Left lung (tissue), 10 donors: ENCODE results near the gene RCAN1. TPM values are rescaled to one million over a fixed set of nuclear protein-coding genes. Genes with fewer than 3 reads are reported as not detected.

ENCODE experiments used
- ATAC-seq: fragments of 200-7000 bp; cut with Tn5 transposase; one replicate; pipeline ENCODE4 v1.9.1; 2020; ENCODE audit warnings: moderate library complexity
- DNase-seq, 4 donors: peaks; one replicate each; pipeline ENCODE4 v3.0.0-alpha.2; 2013 to 2020
- H3K27ac ChIP-seq, 2 donors: fragments of 200-600 bp; sonication (generic) in 1 of 2; one replicate each; pipeline versions ENCODE4 v1.5.0 to v1.8.0; 2020 to 2021
- H3K27me3 ChIP-seq, 2 donors: fragments of 200-600 bp; sonication (generic) in 1 of 2; one replicate each; pipeline versions ENCODE4 v1.5.0 to v1.8.0; 2020 to 2021
- H3K36me3 ChIP-seq, 2 donors: fragments of 200-600 bp; sonication (generic) in 1 of 2; one replicate each; pipeline versions ENCODE4 v1.5.0 to v1.8.0; 2020 to 2021
- H3K4me1 ChIP-seq, 2 donors: fragments of 200-600 bp; one replicate each; pipeline ENCODE4 v1.8.0; 2021
- H3K4me3 ChIP-seq, 2 donors: fragments of 200-600 bp; sonication (generic) in 1 of 2; one replicate each; pipeline versions ENCODE4 v1.5.0 to v1.8.0; 2020 to 2021; ENCODE audit warnings: mild to moderate bottlenecking in 1 of 2
- H3K9me3 ChIP-seq, 2 donors: fragments of 200-600 bp; sonication (generic) in 1 of 2; one replicate each; pipeline versions ENCODE4 v1.5.0 to v1.8.0; 2020 to 2021
- CTCF ChIP-seq, 2 donors: fragments of 200-600 bp; sonication (generic) in 1 of 2; IDR thresholded peaks; one replicate each; pipeline versions ENCODE4 v1.5.0 to v1.8.0; 2021; ENCODE audit warnings: antibody characterized with exemption in 2 of 2
- intact Hi-C, 2 donors: fragments of 100-400 bp; cut with DNase I; formaldehyde crosslinking; loops; one replicate each; pipeline versions ENCODE4 v1.11.2 to v1.14.2; 2022
- polyA plus RNA-seq, 6 donors: library from polyadenylated mRNA; unstranded; fragments of 120-200 nt; gene quantifications; one replicate each; pipeline ENCODE4 v1.2.1, GENCODE V29; 2013; ENCODE audit not compliant: insufficient read length in 6 of 6
- total RNA-seq, 2 donors: library from RNA; stranded (reverse); fragmentation: NEBNext Ultra II Directional; extraction: Animal tissue kit (Norgen Biotek cat#: 25700); gene quantifications; one replicate each; pipeline ENCODE4 v1.2.1, GENCODE V29; 2021
- donor health status: DM: no; HTN: yes; CAD: no.
- donor health status: DM: no; HTN: no; CAD: no.

RCAN1 gene
- total and polyA plus RNA-seq, 8 donors: 16.9 to 62.6 (median 20.2) TPM

GRCh38 chr21:34537838-34538237 lies 77.1 kb downstream of the RCAN1 start:
- no peaks in the 10 kb centered on the region for H3K27me3 ChIP-seq
- H3K4me3 ChIP-seq: no peak overlapping the region
- H3K36me3 ChIP-seq: no peaks in the 10 kb centered on the region
- H3K4me1 ChIP-seq: peaks cover 0 to 30% of the 10 kb centered on the region in 2 donors
- ATAC-seq: no peak
- H3K9me3 ChIP-seq: no peaks in the 10 kb centered on the region
- no peak overlapping the region for H3K27ac ChIP-seq
- TF ChIP-seq CTCF (IDR thresholded peaks at IDR 0.05): no peak
- intact Hi-C loops: no loop called here
- DNase-seq: no peak

GRCh38 chr21:34536820-34537219 lies 78.1 kb downstream of the RCAN1 start:
- TF ChIP-seq CTCF (IDR thresholded peaks at IDR 0.05): no peak

GRCh38 chr21:34536311-34536710 lies 78.6 kb downstream of the RCAN1 start:
- Histone ChIP-seq H3K36me3 (no peaks in the 10 kb centered on the region), H3K4me3 (no peak overlapping the region), H3K9me3 (no peaks in the 10 kb centered on the region), H3K4me1 (peaks cover 0 to 30% of the 10 kb centered on the region in 2 donors), H3K27ac (no peak overlapping the region), H3K27me3 (no peaks in the 10 kb centered on the region)
- no peak for ATAC-seq
- TF ChIP-seq CTCF (IDR thresholded peaks at IDR 0.05): no peak
- no peak for DNase-seq
- intact Hi-C loops: no loop called here

More at GRCh38 chr21:34536820-34537219, 78.1 kb downstream of the RCAN1 start:
- Histone ChIP-seq H3K27me3 (no peaks in the 10 kb centered on the region), H3K27ac (no peak overlapping the region), H3K36me3 (no peaks in the 10 kb centered on the region), H3K4me1 (peaks cover 0 to 30% of the 10 kb centered on the region in 2 donors), H3K4me3 (no peak overlapping the region), H3K9me3 (no peaks in the 10 kb centered on the region)
- intact Hi-C loops: no loop called here
- ATAC-seq: peak; percentile 52
- no peak for DNase-seq

DNA sequence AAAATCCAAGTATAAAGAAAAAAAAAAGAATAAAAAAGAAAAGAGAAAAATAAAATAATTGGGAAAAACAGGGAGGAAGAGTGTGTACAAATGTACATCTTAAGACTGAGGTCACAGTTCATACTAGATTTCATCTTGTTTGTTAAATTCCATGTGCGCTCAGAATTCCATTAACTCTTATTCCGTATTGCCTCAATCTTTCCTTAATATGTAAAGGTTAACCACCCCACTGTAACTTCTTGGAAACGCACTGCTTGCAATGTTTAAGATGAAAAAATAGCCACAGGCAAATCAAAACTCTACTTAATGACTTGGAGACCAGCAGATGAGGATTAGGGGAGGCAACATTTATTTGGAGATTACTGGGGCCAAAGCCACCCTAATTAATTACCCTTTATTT lies 79.0 kb downstream of the RCAN1 start:
- H3K27ac ChIP-seq: no peak overlapping the region
- no peak for ATAC-seq
- H3K4me3 ChIP-seq: no peak overlapping the region
- no peak for DNase-seq
- intact Hi-C loops: no loop called here
- H3K9me3 ChIP-seq: no peaks in the 10 kb centered on the region
- no peaks in the 10 kb centered on the region for H3K36me3 ChIP-seq
- H3K4me1 ChIP-seq: peaks cover 0 to 30% of the 10 kb centered on the region in 2 donors
- H3K27me3 ChIP-seq: no peaks in the 10 kb centered on the region
- TF ChIP-seq CTCF (IDR thresholded peaks at IDR 0.05): no peak

- peak; percentile 47 for ATAC-seq
- intact Hi-C loops: no loop called here
- no peak for TF ChIP-seq CTCF (IDR thresholded peaks at IDR 0.05)
Measured at GRCh38 chr21:34534522-34534921, 80.4 kb downstream of the RCAN1 start.

More at GRCh38 chr21:34534522-34534921, 80.4 kb downstream of the RCAN1 start:
- Histone ChIP-seq H3K4me1 (peaks cover 0 to 30% of the 10 kb centered on the region in 2 donors), H3K4me3 (no peak overlapping the region), H3K9me3 (no peaks in the 10 kb centered on the region), H3K27me3 (no peaks in the 10 kb centered on the region), H3K27ac (no peak overlapping the region), H3K36me3 (no peaks in the 10 kb centered on the region)
- no peak for DNase-seq
